WTC11 (cell line): ENCODE results near the gene CHKB. TPM values are rescaled to one million over a fixed set of nuclear protein-coding genes. Genes with fewer than 3 reads are reported as not detected.
A peak's percentile ranks its signal among the peaks of the same experiment; 100 is the strongest.

Experiments
- ATAC-seq: fragments of 200-7000 bp; cut with Tn5 transposase; 2 replicates; pipeline ENCODE4 v1.10.0; 2021; ENCODE audit warnings: mild to moderate bottlenecking, moderate library complexity
- CTCF ChIA-PET: fragments of 300-600 bp; sonication (Branson Sonifier 250); formaldehyde crosslinking; loops from one replicate; lab custom pipeline; 2021; ENCODE audit warnings: antibody characterized with exemption; lab: Charles Lee
- POLR2A ChIA-PET: fragments of 350-600 bp; sonication (Branson Sonifier 250); formaldehyde crosslinking; loops from one replicate; lab custom pipeline; 2021; ENCODE audit warnings: antibody characterized with exemption; lab: Charles Lee
- DNase-seq: peaks from one replicate; pipeline ENCODE4 v3.0.0; 2021; ENCODE audit warnings: low spot score
- H3K27ac Mint-ChIP-seq: 2 replicates; pipeline ENCODE4 v1.8.0; 2021; ENCODE audit warnings: mixed read lengths
- H3K27me3 Mint-ChIP-seq: 2 replicates; pipeline ENCODE4 v1.8.0; 2021; ENCODE audit warnings: low read depth, mild to moderate bottlenecking, moderate library complexity, mixed read lengths
- H3K36me3 Mint-ChIP-seq: 2 replicates; pipeline ENCODE4 v1.8.0; 2021; ENCODE audit warnings: mixed read lengths
- H3K4me1 Mint-ChIP-seq: 2 replicates; pipeline ENCODE4 v1.8.0; 2022; ENCODE audit warnings: mixed read lengths
- H3K4me3 Mint-ChIP-seq: 2 replicates; pipeline ENCODE4 v1.8.0; 2021; ENCODE audit warnings: mild to moderate bottlenecking, moderate library complexity, mixed read lengths
- H3K9me3 Mint-ChIP-seq: 2 replicates; pipeline ENCODE4 v1.8.0; 2021; ENCODE audit warnings: mixed read lengths
- ARID4B ChIP-seq: sonication (generic); formaldehyde crosslinking; IDR thresholded peaks from 2 replicates; pipeline ENCODE4 v1.8.0; 2023; ENCODE audit warnings: missing genetic modification reagents, mild to moderate bottlenecking, borderline replicate concordance
- CREM ChIP-seq: sonication (generic); formaldehyde crosslinking; IDR thresholded peaks from 2 replicates; pipeline ENCODE4 v1.8.1; 2022; ENCODE audit warnings: mild to moderate bottlenecking, missing genetic modification reagents, moderate library complexity
- FOXJ3 ChIP-seq: sonication (generic); formaldehyde crosslinking; IDR thresholded peaks from 2 replicates; pipeline ENCODE4 v1.9.0; 2021; ENCODE audit warnings: missing genetic modification reagents, mild to moderate bottlenecking, borderline replicate concordance
- HMGXB4 ChIP-seq: sonication (generic); formaldehyde crosslinking; IDR thresholded peaks from 2 replicates; pipeline ENCODE4 v1.8.1; 2023; ENCODE audit warnings: mild to moderate bottlenecking, moderate library complexity, missing genetic modification reagents
- JAZF1 ChIP-seq: fragments of 250-450 bp; sonication (Bioruptor Pico); IDR thresholded peaks from 2 replicates; pipeline ENCODE4 v1.9.0; 2021; ENCODE audit warnings: moderate library complexity, mild to moderate bottlenecking, inconsistent platforms
- MLX ChIP-seq: sonication (generic); formaldehyde crosslinking; IDR thresholded peaks from 2 replicates; pipeline ENCODE4 v1.8.1; 2023; ENCODE audit warnings: mild to moderate bottlenecking, missing genetic modification reagents, moderate library complexity
- MYBL2 ChIP-seq: sonication (generic); formaldehyde crosslinking; IDR thresholded peaks from 2 replicates; pipeline ENCODE4 v1.8.1; 2023; ENCODE audit warnings: mild to moderate bottlenecking, moderate library complexity, missing genetic modification reagents
- NR3C1 ChIP-seq: sonication (generic); formaldehyde crosslinking; conservative IDR thresholded peaks from 2 replicates; pipeline ENCODE4 v1.8.1; 2023; ENCODE audit warnings: low read depth, mild to moderate bottlenecking, missing genetic modification reagents
- OVOL2 ChIP-seq: fragments of 250-450 bp; sonication (Bioruptor Pico); IDR thresholded peaks from 2 replicates; pipeline ENCODE4 v1.9.0; 2021; ENCODE audit warnings: mild to moderate bottlenecking, borderline replicate concordance
- PRRX2 ChIP-seq: fragments of 250-450 bp; sonication (Bioruptor Pico); IDR thresholded peaks from 2 replicates; pipeline ENCODE4 v1.8.0; 2021; ENCODE audit warnings: mild to moderate bottlenecking
- SP1 ChIP-seq: sonication (generic); formaldehyde crosslinking; conservative IDR thresholded peaks from 2 replicates; pipeline ENCODE4 v1.8.1; 2022; ENCODE audit warnings: missing genetic modification reagents
- USF1 ChIP-seq: sonication (generic); formaldehyde crosslinking; IDR thresholded peaks from 2 replicates; pipeline ENCODE4 v1.8.0; 2022; ENCODE audit warnings: mild to moderate bottlenecking, missing genetic modification reagents
- USF2 ChIP-seq: sonication (generic); formaldehyde crosslinking; IDR thresholded peaks from 2 replicates; pipeline ENCODE4 v1.8.1; 2023; ENCODE audit warnings: mild to moderate bottlenecking, missing genetic modification reagents, moderate library complexity
- total RNA-seq: library from RNA; stranded (reverse); gene quantifications from 3 replicates; pipeline ENCODE4 v1.2.3, GENCODE V29; 2021

The CHKB gene
- total RNA-seq, 1 experiment from 2014 or later = 75.4 TPM

- POLR2A ChIA-PET = no interaction called here
- Mint-ChIP-seq H3K27me3 (peaks cover 24% of the 10 kb centered on the region), H3K4me1 (peaks cover 7% of the 10 kb centered on the region), H3K9me3 (no peaks in the 10 kb centered on the region), H3K36me3 (no peaks in the 10 kb centered on the region), H3K27ac (no peak overlapping the region), H3K4me3 (no peak overlapping the region)
- CTCF ChIA-PET = interaction anchor here (0.8 to 1.7 kb wide), 6 partner anchors 9 to 122 kb away, joined by 3 to 4 read pairs (median 3); partner anchors contain the start of genes CHKB, LMF2 and NCAPH2
- no peak for DNase-seq
- no peak for ATAC-seq
- TF ChIP-seq MLX (no peak), JAZF1 (CRISPR knock-in tag) (no peak), NR3C1 (no peak), USF2 (CRISPR knock-in tag) (no peak), FOXJ3 (CRISPR knock-in tag) (no peak), OVOL2 (no peak)
These were observed 47.7 kb upstream of the CHKB start for GRCh38 chr22:50630376-50630775.

GRCh38 chr22:50628543-50629134 lies 46.0 kb upstream of the CHKB start:
- CTCF ChIA-PET = interaction anchor here (0.6 to 4.5 kb wide), 12 partner anchors 12 to 136 kb away, joined by 3 to 78 read pairs (median 5); partner anchors contain the start of genes CPT1B, KLHDC7B, LMF2 and NCAPH2
- ATAC-seq (no peak), DNase-seq (no peak)
- Mint-ChIP-seq H3K4me3 (peak overlapping the region; percentile 80), H3K9me3 (no peaks in the 10 kb centered on the region), H3K27me3 (peaks cover 20% of the 10 kb centered on the region), H3K27ac (no peak overlapping the region), H3K4me1 (peaks cover 7% of the 10 kb centered on the region)
- POLR2A ChIA-PET = interaction anchor here (0.5 to 1.9 kb wide), 3 partner anchors 13 to 89 kb away, joined by 3 to 12 read pairs (median 5); no protein-coding TSS in a partner anchor
- TF ChIP-seq PRRX2 (CRISPR knock-in tag) = no peak
- no peak for TF ChIP-seq MYBL2 (CRISPR knock-in tag)
- no peak for TF ChIP-seq CREM (CRISPR knock-in tag)
- 0 out of 2 replicates have a peak, but pooled peaks have one; percentile 4 for TF ChIP-seq ARID4B (CRISPR knock-in tag)
- TF ChIP-seq, all 79 proteins: peak for 1
- H3K36me3 Mint-ChIP-seq = no peaks in the 10 kb centered on the region

- ChIA-PET POLR2A (interaction anchor here (0.5 to 1.9 kb wide), 2 partner anchors 14 to 88 kb away, joined by 5 to 12 read pairs; no protein-coding TSS in a partner anchor), CTCF (interaction anchor here (0.6 to 4.5 kb wide), 14 partner anchors 13 to 136 kb away, joined by 3 to 78 read pairs (median 5); partner anchors contain the start of genes CPT1B, KLHDC7B, LMF2 and NCAPH2)
- Mint-ChIP-seq H3K27me3 (peaks cover 18% of the 10 kb centered on the region), H3K36me3 (no peaks in the 10 kb centered on the region), H3K4me1 (peaks cover 7% of the 10 kb centered on the region), H3K27ac (no peak within 1 kb of the TSS), H3K4me3 (peak within 1 kb of the TSS; percentile 80), H3K9me3 (no peaks in the 10 kb centered on the region)
- ATAC-seq (peak; percentile 83), DNase-seq (peak; percentile 82)
- TF ChIP-seq USF1 (CRISPR knock-in tag) (peak; percentile 21; the same call in 1 of the 2 replicates), ARID4B (CRISPR knock-in tag) (peak; percentile 24; the same call in 1 of the 2 replicates), HMGXB4 (peak; percentile 62; the same call in 1 of the 2 replicates), SP1 (CRISPR knock-in tag) (peak; percentile 63)
These were observed 45.2 kb upstream of the CHKB start, which contains the start of gene ARSA for GRCh38 chr22:50627642-50628542. ARSA (minus strand) TSS chr22:50628152; CDS start chr22:50627779, 373 bp downstream.
